Cardiac septum (tissue), 1 donor: ENCODE measurements around the gene OTOG. TPM values are rescaled to one million over a fixed set of nuclear protein-coding genes. Genes with fewer than 3 reads are reported as not detected.
A peak's percentile ranks its signal among the peaks of the same experiment; 100 is the strongest.

Source experiments
- DNase-seq: peaks from one replicate; pipeline ENCODE4 v3.0.0-alpha.2; 2020; ENCODE audit warnings: low spot score
- intact Hi-C: fragments of 100-400 bp; cut with DNase I; formaldehyde crosslinking; loops from one replicate; pipeline ENCODE4 v1.14.0; 2022
- total RNA-seq: library from RNA; stranded (reverse); fragmentation: NEBNext Ultra II Directional; extraction: Animal tissue kit (Norgen Biotek cat#: 25700); gene quantifications from one replicate; pipeline ENCODE4 v1.2.1, GENCODE V29; 2021
- donor health status: DM: no; HTN: no; CAD: no.

The OTOG gene
- total RNA-seq, 1 donor from 2014 or later, result not detected

- DNase-seq, result no peak
- intact Hi-C loops, result no loop called here
Measured at GRCh38 chr11:17575431-17576425, 28.7 kb downstream of the OTOG start.

- no peak for DNase-seq
- intact Hi-C loops, result no loop called here
Measured at GRCh38 chr11:17578296-17578695, 31.2 kb downstream of the OTOG start.

DNA sequence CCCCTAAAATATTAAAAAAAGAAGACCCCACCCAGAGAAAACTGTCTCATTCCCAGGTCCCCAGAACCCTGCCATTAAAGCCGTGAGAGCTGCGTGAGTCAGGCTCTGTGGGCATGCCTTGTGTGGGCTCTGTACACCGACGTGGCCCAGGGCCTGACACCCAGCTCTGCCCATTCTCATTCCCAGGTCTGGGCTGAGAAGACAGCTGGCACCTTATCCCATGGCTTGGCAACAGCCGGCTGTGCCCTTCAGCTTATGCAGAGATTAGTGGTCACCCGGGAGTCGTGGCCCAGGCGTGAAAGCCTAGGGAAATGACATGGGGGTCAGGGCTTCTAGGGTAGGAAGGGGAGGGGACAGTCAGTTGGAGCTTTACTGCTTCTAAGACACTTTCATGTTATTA lies 31.9 kb downstream of the OTOG start:
- intact Hi-C loops, result no loop called here
- DNase-seq, result no peak

DNA sequence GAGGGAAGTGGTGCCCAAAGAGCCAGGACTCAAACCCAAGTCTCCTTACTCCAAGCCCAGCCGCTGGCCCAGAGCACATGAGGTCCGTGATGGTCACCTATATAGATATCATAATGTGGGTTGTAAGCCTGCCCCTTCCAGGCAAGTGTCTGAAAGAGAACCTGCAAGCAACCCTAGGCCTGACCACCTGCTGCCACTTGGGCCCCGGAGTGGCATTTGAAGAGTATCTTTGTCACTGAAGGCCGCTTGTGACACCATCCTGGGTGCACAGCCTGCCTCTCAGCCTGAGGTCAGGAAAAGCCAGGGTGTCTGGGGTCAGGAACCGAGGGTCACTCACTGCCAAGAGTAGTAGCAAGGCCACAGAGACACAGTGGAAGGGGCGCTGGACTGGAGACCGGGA lies 32.4 kb downstream of the OTOG start:
- intact Hi-C loops, result no loop called here

GRCh38 chr11:17580271-17580670 lies 33.2 kb downstream of the OTOG start:
- no peak for DNase-seq
- intact Hi-C loops, result no loop called here

More for the DNA sequence above, 32.4 kb downstream of the OTOG start:
- no peak for DNase-seq

- intact Hi-C loops, result no loop called here
- no peak for DNase-seq
Measured at GRCh38 chr11:17581036-17581731, 34.1 kb downstream of the OTOG start.

DNA sequence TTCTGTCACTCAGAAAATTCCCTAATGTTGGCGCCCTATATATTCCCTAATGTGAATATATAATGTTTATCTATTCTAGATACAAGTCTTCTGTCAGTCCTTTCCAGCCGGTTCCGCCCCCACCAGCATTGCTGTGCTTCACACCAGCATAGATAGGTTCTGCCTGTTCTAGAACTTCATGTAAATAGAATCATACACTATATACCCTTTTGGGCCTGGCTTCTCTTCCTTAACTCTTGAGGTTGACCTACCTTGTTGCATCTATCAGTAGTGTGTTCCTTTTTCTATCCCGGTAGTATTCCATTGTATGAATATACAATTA lies 34.6 kb downstream of the OTOG start:
- intact Hi-C loops, result no loop called here
- DNase-seq, result no peak

DNA sequence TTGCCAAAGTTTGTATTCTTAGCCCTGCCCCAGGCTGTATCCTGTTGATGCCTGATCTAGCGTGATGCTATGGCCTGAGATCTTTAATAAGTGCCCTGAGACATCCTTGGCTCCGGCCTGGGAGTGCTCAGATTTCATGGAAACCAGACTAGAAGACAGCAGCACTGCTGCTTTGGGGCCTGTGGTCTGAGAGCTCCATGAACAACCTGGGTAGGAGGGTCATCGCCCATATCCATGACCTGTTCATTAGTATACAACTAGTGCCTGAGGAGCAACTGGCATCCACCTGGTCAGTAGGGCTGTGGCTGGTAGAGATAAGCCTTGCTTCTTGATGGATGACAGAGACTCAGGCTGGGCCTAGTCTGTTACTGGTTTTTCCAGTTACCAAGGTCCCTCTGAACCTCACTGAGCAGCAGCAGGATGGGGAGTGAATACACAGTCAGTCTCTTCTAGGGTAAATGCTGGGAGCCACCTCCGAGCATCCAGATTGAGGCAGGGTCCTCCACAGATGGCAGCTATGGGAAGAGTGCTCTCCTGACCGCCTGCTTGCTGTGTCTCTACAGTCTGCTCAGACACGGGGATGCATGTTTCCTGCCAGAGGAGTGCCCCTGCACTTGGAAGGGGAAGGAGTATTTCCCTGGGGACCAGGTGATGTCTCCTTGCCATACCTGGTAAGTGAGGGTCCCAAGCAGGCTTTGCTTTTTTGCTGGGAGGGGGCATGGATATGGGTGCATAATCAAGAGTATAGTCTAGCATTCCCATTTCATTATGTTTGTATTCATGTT lies 39.0 kb downstream of the OTOG start:
- DNase-seq, result no peak
- intact Hi-C loops, result no loop called here

GRCh38 chr11:17588166-17588565 lies 41.1 kb downstream of the OTOG start:
- intact Hi-C loops, result no loop called here
- DNase-seq, result no peak

- DNase-seq, result no peak
- intact Hi-C loops, result no loop called here
Measured at GRCh38 chr11:17588721-17589120, 41.7 kb downstream of the OTOG start.

GRCh38 chr11:17590463-17590862 lies 43.4 kb downstream of the OTOG start:
- DNase-seq, result no peak
- intact Hi-C loops, result no loop called here

DNA sequence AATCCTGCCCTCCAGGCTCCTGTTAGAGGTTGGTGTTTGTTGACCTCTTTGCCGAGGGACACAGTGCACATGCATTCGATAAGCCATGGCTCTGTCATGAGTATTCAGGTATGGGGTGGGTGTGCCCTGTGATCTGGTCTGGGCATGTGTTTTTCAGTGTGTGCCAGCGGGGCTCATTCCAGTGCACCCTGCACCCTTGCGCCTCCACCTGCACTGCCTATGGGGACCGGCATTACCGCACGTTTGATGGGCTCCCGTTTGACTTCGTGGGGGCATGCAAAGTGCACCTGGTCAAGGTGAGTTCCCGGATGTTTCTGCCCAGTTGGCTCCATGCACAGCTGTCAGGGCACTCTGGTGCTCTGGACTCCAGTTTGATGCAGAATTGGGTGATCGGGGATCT lies 44.2 kb downstream of the OTOG start:
- intact Hi-C loops, result no loop called here
- DNase-seq, result peak; percentile 51

DNA sequence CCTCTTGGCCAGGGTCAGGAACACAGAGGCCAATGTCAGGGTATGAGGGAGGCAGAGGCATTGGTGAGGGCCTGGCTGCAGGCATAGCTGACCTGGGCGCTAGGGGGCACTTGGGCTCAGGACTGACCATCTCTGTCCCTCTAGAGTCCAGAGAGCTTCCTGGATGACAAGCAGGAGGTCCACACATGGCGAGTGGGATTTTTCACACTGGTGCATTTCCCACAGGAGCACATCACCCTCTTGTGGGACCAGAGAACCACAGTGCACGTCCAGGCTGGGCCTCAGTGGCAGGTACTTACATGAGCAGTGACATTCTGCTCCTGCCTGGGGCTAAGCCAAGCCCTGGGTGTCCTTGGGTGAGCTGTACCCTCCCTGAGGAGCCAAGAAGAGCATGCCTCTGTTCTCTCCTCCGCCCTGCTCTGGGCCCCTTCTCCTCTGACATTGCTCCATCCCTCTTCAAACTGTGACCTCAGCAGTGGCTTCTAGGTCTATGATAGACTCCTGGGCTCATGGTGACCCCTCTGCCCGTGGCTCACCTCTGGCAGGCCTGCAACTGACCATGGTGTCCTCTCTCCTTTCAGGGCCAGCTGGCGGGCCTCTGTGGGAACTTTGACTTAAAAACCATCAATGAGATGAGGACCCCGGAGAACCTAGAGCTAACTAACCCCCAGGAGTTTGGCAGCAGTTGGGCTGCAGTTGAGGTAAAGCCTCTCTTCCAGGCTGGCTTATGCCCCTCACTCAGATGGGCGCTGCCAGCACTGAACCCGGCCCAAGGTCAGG lies 46.6 kb downstream of the OTOG start:
- intact Hi-C loops, result no loop called here
- peak; percentile 49 for DNase-seq

DNA sequence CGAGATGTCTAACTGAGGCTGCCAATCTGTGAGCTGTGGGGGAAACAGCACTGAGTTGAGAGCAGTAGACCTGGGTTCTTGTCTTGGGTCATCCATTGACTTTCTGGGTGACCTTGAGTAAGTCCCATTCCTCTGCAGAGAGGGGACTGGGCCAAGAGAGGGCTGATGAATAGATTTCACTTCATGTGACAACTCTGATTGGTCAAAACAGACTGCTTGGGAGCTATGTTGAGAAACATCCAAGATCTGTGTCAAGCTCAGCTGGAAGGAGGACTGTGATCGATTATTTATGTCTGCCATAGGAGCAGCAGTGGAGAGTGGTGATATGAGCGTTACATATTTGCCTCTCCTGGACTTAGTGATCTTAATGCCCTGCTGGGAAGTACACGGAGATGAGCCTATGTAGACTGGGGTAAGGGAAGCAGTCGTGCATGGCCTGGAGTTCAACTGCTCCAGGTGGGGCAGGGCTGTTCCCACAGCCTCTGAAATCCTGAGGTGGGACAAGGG lies 47.7 kb downstream of the OTOG start:
- intact Hi-C loops, result no loop called here
- no peak for DNase-seq

DNA sequence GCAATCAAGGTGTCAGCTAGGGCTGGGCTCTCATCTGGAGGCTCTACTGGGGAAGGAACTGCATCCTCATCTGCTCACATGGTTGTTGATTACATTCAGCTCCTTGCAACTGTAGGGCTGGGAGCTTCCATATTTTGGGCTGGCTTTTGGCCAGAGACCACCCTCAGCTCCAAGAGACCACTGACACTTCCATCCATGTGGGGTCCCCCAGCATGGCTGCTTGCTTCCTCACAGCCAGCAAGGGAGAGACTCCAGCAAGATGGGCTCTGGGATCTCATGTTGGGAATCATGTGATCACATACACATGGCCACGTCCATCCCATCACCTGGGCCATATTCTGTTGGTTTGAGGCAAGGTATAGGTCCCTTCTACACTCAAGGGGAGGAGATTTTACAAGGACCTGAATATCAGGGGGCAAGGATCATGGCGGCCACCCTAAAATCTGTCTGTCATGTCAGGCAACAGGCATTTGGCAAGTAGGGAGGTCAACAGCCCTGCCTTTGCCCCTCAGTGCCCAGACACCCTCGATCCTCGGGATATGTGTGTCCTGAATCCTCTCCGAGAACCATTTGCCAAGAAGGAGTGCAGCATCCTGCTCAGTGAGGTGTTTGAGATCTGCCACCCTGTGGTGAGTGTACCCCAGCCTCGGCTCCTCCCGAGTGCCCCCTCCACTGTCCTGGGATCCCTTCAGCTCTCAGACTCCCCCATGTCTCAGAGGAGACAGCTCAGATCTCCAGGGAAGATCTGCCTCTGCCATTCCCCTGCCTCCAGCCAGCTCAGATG lies 48.7 kb downstream of the OTOG start:
- DNase-seq, result peak; percentile 62
- intact Hi-C loops, result no loop called here

DNA sequence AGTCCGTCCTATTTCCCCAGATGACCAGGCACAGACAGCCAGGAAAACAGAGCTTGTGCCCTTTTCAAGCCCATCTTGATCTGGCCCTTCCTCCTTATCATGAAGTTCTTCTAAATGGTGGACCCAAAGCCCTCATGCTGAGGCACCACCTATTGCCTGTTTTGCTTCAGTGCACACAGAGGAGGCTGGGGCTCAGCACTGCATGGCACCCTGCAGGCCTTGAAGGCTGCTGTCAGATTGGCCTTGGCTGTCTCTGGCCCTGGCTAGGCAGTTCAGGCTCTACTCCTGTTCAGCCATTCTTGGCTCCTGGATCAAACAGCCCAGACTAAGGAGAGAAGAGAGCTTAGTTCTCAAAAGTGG lies 49.2 kb downstream of the OTOG start:
- intact Hi-C loops, result no loop called here
- DNase-seq, result no peak

- intact Hi-C loops, result no loop called here
- DNase-seq, result no peak
Measured at GRCh38 chr11:17596711-17597110, 49.7 kb downstream of the OTOG start.

DNA sequence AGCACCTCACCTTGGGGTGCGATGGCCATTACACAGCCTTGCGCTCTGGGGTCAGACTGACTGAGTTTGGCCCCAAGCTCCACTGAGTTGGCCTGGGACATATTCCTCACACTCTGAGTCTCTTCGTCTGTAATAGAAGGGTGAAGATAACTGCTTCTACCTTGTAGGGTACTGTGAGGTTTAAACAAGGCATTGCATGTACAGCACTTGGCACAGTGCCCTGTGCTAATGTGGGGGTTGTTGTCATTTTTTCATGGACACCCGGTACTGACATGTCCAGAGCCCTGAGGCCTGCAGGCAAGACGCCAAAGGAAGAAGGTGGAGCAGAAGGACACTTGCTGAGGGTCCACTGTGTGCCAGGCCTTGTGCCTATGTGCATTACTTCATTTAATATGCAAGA lies 50.7 kb downstream of the OTOG start:
- DNase-seq, result peak; percentile 71
- intact Hi-C loops, result loop anchor here (2.0 kb wide), 2 partner anchors 123 to 381 kb away; no protein-coding TSS in a partner anchor
